ENCODE results near the gene POLR1E.
A peak's percentile ranks its signal among the peaks of the same experiment; 100 is the strongest.

Gene POLR1E

GRCh38 chr9:37485389-37486255 lies at the start of gene POLR1E:
POLR1E (plus strand) TSS chr9:37485948; CDS start chr9:37486048, 100 bp downstream.
- peak; percentile 96 for DNase-seq (ENCODE audit: low read depth)

GRCh38 chr9:37436540-37436939 lies 49.2 kb upstream of the POLR1E start:
- no peak for DNase-seq (ENCODE audit: low read depth)

- DNase-seq (ENCODE audit: low read depth), result no peak
Observed at GRCh38 chr9:37437010-37437409, 48.7 kb upstream of the POLR1E start.

GRCh38 chr9:37437621-37438020 lies 48.1 kb upstream of the POLR1E start:
- DNase-seq (ENCODE audit: low read depth), result no peak

- DNase-seq (ENCODE audit: low read depth), result no peak
Observed at GRCh38 chr9:37438359-37438758, 47.4 kb upstream of the POLR1E start.

- no peak for DNase-seq (ENCODE audit: low read depth)
Observed at GRCh38 chr9:37441776-37442370, 43.9 kb upstream of the POLR1E start.

- DNase-seq (ENCODE audit: low read depth), result no peak
Observed at GRCh38 chr9:37442556-37442955, 43.2 kb upstream of the POLR1E start.

GRCh38 chr9:37443566-37443965 lies 42.2 kb upstream of the POLR1E start:
- no peak for DNase-seq (ENCODE audit: low read depth)

- no peak for DNase-seq (ENCODE audit: low read depth)
Observed at GRCh38 chr9:37444890-37445289, 40.9 kb upstream of the POLR1E start.

- no peak for DNase-seq (ENCODE audit: low read depth)
Observed at GRCh38 chr9:37445832-37446231, 39.9 kb upstream of the POLR1E start.

- no peak for DNase-seq (ENCODE audit: low read depth)
Observed at GRCh38 chr9:37446401-37446800, 39.3 kb upstream of the POLR1E start.

GRCh38 chr9:37447111-37447510 lies 38.6 kb upstream of the POLR1E start:
- no peak for DNase-seq (ENCODE audit: low read depth)

GRCh38 chr9:37449862-37450632 lies 35.7 kb upstream of the POLR1E start:
- DNase-seq (ENCODE audit: low read depth), result no peak

GRCh38 chr9:37451628-37452027 lies 34.1 kb upstream of the POLR1E start:
- no peak for DNase-seq (ENCODE audit: low read depth)

GRCh38 chr9:37452611-37453010 lies 33.1 kb upstream of the POLR1E start:
- no peak for DNase-seq (ENCODE audit: low read depth)

- no peak for DNase-seq (ENCODE audit: low read depth)
Observed at GRCh38 chr9:37453827-37454226, 31.9 kb upstream of the POLR1E start.

- DNase-seq (ENCODE audit: low read depth), result no peak
Observed at GRCh38 chr9:37454238-37454637, 31.5 kb upstream of the POLR1E start.

GRCh38 chr9:37455884-37456647 lies 29.7 kb upstream of the POLR1E start:
- no peak for DNase-seq (ENCODE audit: low read depth)

- no peak for DNase-seq (ENCODE audit: low read depth)
Observed at GRCh38 chr9:37456817-37457216, 28.9 kb upstream of the POLR1E start.

- no peak for DNase-seq (ENCODE audit: low read depth)
Observed at GRCh38 chr9:37464006-37464405, 21.7 kb upstream of the POLR1E start.

GRCh38 chr9:37464426-37465248 lies 21.1 kb upstream of the POLR1E start:
- DNase-seq (ENCODE audit: low read depth), result no peak
